IPS-20b (cell line): ENCODE results near the gene RHEX.

Source experiments
- H3K27ac ChIP-seq: one replicate; pipeline ENCODE4 v1.5.1; 2013; ENCODE audit warnings: low read length
- H3K27me3 ChIP-seq: 2 replicates; pipeline ENCODE4 v1.6.1; 2013; ENCODE audit warnings: mild to moderate bottlenecking, low read length, inconsistent platforms; ENCODE audit not compliant: insufficient read depth
- H3K36me3 ChIP-seq: 2 replicates; pipeline ENCODE4 v1.6.1; 2013; ENCODE audit warnings: low read depth, mild to moderate bottlenecking, inconsistent platforms, low read length, moderate library complexity; ENCODE audit not compliant: insufficient read depth
- H3K4me1 ChIP-seq: 2 replicates; pipeline ENCODE4 v1.6.1; 2013; ENCODE audit warnings: mild to moderate bottlenecking, control low read depth, inconsistent platforms, low read length, moderate library complexity; ENCODE audit not compliant: insufficient read depth
- H3K4me3 ChIP-seq: 2 replicates; pipeline ENCODE4 v1.5.1; 2013; ENCODE audit warnings: mild to moderate bottlenecking, low read length, inconsistent platforms
- H3K9ac ChIP-seq: 2 replicates; pipeline ENCODE4 v1.6.1; 2013; ENCODE audit warnings: low read depth, mild to moderate bottlenecking, inconsistent platforms, low read length, moderate library complexity
- H3K9me3 ChIP-seq: 2 replicates; pipeline ENCODE4 v1.6.1; 2013; ENCODE audit warnings: mild to moderate bottlenecking, low read depth, low read length, inconsistent platforms; ENCODE audit not compliant: insufficient read depth

Gene RHEX

GRCh38 chr1:206014601-206015000 is 38.4 kb upstream of the RHEX start:
- Histone ChIP-seq H3K4me1 (no peaks in the 10 kb centered on the region), H3K4me3 (no peak overlapping the region), H3K36me3 (no peaks in the 10 kb centered on the region), H3K9me3 (no peaks in the 10 kb centered on the region), H3K9ac (no peak overlapping the region), H3K27ac (no peak overlapping the region), H3K27me3 (no peaks in the 10 kb centered on the region)

DNA sequence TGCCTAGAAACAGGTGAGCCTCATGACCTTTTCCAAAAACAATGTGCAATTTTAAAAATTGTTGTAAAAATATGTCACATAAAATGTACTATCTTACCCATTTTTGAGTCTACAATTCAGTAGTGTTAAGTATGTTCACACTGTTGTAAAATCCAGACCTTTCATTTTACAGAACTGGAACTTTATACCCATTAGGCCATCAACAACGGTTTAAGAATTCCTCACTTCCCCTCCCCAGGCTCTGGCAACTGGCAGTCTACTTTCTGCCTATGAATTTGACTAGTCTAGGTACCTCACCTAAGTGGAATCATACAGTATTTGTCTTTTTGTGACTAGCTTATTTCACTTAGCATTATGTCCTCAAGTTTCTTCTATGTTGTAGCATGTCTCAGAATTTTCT is 37.9 kb upstream of the RHEX start:
- Histone ChIP-seq H3K4me3 (no peak overlapping the region), H3K27ac (no peak overlapping the region), H3K9ac (no peak overlapping the region), H3K9me3 (no peaks in the 10 kb centered on the region), H3K4me1 (no peaks in the 10 kb centered on the region), H3K27me3 (no peaks in the 10 kb centered on the region), H3K36me3 (no peaks in the 10 kb centered on the region)

GRCh38 chr1:206020393-206021007 is 32.5 kb upstream of the RHEX start:
- H3K27me3 ChIP-seq = no peaks in the 10 kb centered on the region
- no peaks in the 10 kb centered on the region for H3K36me3 ChIP-seq
- no peaks in the 10 kb centered on the region for H3K9me3 ChIP-seq
- H3K27ac ChIP-seq = no peak overlapping the region
- H3K9ac ChIP-seq = no peak overlapping the region
- H3K4me3 ChIP-seq = no peak overlapping the region
- no peaks in the 10 kb centered on the region for H3K4me1 ChIP-seq

DNA sequence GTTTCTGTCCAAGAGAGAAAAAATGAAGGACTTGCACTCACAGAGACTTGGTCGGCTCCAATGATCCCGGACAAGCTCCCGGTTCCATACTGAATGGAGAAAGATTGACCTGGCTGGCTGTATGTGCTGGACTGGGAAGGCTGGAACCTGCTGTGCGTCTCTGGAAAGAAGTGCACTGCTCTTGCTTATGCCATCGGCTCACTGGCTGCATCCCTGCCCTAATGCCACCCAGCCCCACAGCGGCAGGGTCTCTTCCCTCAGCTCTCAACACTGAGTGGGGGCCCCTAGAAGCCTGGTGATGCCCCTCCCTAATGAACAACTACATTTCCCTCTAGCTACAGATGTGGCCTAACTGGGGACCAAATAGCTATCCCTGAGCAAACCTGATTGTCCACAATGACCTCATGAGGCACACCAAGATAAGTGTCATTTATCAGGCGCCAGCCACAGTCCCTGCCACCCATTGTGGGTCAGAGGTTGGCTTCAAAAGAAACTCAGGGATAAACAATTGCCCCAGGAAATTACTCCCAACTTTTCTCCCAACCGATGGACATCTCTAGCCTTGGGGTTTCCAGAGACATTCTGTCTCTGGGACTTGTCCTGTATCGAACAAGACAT is 31.9 kb upstream of the RHEX start:
- no peak overlapping the region for H3K4me3 ChIP-seq
- H3K9me3 ChIP-seq = no peaks in the 10 kb centered on the region
- no peaks in the 10 kb centered on the region for H3K27me3 ChIP-seq
- no peaks in the 10 kb centered on the region for H3K36me3 ChIP-seq
- no peak overlapping the region for H3K27ac ChIP-seq
- no peak overlapping the region for H3K9ac ChIP-seq
- no peaks in the 10 kb centered on the region for H3K4me1 ChIP-seq

GRCh38 chr1:206021626-206022365 is 31.2 kb upstream of the RHEX start:
- no peak overlapping the region for H3K9ac ChIP-seq

GRCh38 chr1:206022766-206023165 is 30.2 kb upstream of the RHEX start:
- Histone ChIP-seq H3K36me3 (no peaks in the 10 kb centered on the region), H3K4me3 (no peak overlapping the region), H3K27me3 (no peaks in the 10 kb centered on the region), H3K4me1 (no peaks in the 10 kb centered on the region), H3K27ac (no peak overlapping the region), H3K9me3 (no peaks in the 10 kb centered on the region), H3K9ac (no peak overlapping the region)

More at GRCh38 chr1:206021626-206022365, 31.2 kb upstream of the RHEX start:
- Histone ChIP-seq H3K4me3 (no peak overlapping the region), H3K27ac (no peak overlapping the region), H3K27me3 (no peaks in the 10 kb centered on the region), H3K9me3 (no peaks in the 10 kb centered on the region), H3K36me3 (no peaks in the 10 kb centered on the region), H3K4me1 (no peaks in the 10 kb centered on the region)

GRCh38 chr1:206023695-206024094 is 29.3 kb upstream of the RHEX start, which contains the start of gene CTSE:
Gene CTSE (minus strand): TSS chr1:206023895. CDS start chr1:206023791, 104 bp downstream.
- Histone ChIP-seq H3K9me3 (no peaks in the 10 kb centered on the region), H3K27me3 (no peaks in the 10 kb centered on the region), H3K4me1 (no peaks in the 10 kb centered on the region), H3K4me3 (no peak within 1 kb of the TSS), H3K9ac (no peak within 1 kb of the TSS), H3K36me3 (no peaks in the 10 kb centered on the region), H3K27ac (no peak within 1 kb of the TSS)

DNA sequence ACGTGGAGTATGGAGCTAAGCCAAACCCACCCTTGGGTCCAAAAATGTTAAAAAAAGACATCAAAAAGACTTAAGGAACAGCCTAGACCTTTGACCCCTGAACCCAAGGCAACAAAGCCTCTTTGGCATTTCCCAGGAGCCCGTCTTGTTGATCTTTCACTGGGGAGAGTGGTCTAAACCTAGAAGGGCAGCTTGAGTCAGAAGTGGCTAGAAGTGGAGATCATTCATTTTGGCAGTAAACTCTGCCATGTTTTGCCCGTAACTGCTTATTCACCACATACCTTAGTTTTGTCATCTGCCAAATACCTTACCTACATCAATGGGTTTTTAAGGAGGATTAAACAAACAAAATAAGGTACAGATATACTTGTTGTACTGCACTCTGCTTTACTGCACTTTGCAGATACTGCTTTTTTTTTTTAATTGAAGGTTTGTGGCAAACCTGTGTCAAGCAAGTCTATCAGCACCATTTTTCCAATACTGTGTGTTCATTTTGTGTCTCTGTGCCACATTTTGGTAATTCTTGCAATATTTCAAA is 27.6 kb upstream of the RHEX start:
- H3K27ac ChIP-seq = no peak overlapping the region
- H3K27me3 ChIP-seq = no peaks in the 10 kb centered on the region
- H3K4me3 ChIP-seq = no peak overlapping the region

GRCh38 chr1:206029484-206029883 is 23.5 kb upstream of the RHEX start:
- Histone ChIP-seq H3K27me3 (no peaks in the 10 kb centered on the region), H3K9ac (no peak overlapping the region), H3K4me3 (no peak overlapping the region), H3K4me1 (no peaks in the 10 kb centered on the region; the same call in 1 of the 2 replicates), H3K36me3 (no peaks in the 10 kb centered on the region), H3K9me3 (no peaks in the 10 kb centered on the region), H3K27ac (no peak overlapping the region)

More for the DNA sequence above, 27.6 kb upstream of the RHEX start:
- no peak overlapping the region for H3K9ac ChIP-seq
- no peaks in the 10 kb centered on the region for H3K36me3 ChIP-seq
- no peaks in the 10 kb centered on the region for H3K9me3 ChIP-seq
- H3K4me1 ChIP-seq = no peaks in the 10 kb centered on the region

- Histone ChIP-seq H3K36me3 (no peaks in the 10 kb centered on the region), H3K4me1 (no peaks in the 10 kb centered on the region; the same call in 1 of the 2 replicates), H3K27me3 (peaks cover 5% of the 10 kb centered on the region; the same call in 1 of the 2 replicates), H3K4me3 (no peak overlapping the region), H3K9ac (no peak overlapping the region), H3K9me3 (no peaks in the 10 kb centered on the region), H3K27ac (no peak overlapping the region)
These were observed 22.8 kb upstream of the RHEX start for GRCh38 chr1:206030191-206030590.

GRCh38 chr1:206030714-206031113 is 22.3 kb upstream of the RHEX start:
- Histone ChIP-seq H3K4me3 (no peak overlapping the region), H3K27me3 (peaks cover 9% of the 10 kb centered on the region; the same call in 1 of the 2 replicates), H3K27ac (no peak overlapping the region), H3K9ac (no peak overlapping the region), H3K4me1 (no peaks in the 10 kb centered on the region; the same call in 1 of the 2 replicates), H3K9me3 (no peaks in the 10 kb centered on the region), H3K36me3 (no peaks in the 10 kb centered on the region)
